COLO668 (cell line): Measurements from ENCODE around the gene BARX1.

Source experiments
- DNase-seq: peaks from one replicate; lab custom pipeline; 2025; ENCODE audit not compliant: unreplicated experiment; lab: John Stamatoyannopoulos, UW

Gene BARX1

DNA sequence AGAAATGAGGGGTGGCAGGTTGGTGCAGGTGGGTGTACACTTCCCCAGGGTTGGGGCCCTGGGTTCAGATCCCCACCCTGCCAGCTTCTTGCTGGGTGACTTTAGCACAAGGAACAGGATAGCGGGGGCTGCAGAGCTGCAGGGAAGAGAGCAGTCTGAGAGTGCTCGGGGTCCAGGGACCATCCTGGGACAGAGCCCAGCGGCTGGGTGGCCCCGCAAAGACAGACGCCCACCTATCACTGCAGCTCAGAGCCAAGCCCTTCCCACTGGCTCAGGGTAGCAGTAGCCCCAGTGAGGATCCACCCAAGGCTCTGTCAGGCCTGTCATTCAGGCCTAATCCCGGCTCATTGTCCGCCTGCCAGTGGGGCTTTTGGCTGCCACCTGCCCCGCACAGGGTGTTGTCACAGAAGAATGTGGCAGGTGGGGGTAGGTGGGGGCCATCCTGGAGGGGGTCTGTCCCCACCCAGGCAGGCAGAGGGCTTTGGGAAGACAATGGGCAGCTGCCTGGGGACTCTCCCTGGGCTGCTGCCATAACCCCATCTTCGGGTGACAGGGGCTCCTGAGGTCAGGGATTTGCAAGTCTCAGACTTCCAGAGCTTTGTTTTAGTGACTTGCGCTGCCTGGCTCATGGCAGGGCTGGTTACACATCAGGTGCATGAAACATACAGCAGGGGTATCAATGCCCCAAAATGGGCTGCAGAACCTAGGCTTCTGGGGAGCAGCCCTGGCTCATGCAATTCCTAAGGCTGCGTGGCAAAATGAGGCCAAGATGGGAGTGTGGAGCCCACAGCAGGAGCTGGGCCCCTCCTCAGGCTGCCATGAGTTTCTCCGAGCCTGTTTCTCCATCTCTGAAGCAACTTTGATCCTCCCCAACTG lies 52.1 kb downstream of the BARX1 start:
- no peak for DNase-seq

DNA sequence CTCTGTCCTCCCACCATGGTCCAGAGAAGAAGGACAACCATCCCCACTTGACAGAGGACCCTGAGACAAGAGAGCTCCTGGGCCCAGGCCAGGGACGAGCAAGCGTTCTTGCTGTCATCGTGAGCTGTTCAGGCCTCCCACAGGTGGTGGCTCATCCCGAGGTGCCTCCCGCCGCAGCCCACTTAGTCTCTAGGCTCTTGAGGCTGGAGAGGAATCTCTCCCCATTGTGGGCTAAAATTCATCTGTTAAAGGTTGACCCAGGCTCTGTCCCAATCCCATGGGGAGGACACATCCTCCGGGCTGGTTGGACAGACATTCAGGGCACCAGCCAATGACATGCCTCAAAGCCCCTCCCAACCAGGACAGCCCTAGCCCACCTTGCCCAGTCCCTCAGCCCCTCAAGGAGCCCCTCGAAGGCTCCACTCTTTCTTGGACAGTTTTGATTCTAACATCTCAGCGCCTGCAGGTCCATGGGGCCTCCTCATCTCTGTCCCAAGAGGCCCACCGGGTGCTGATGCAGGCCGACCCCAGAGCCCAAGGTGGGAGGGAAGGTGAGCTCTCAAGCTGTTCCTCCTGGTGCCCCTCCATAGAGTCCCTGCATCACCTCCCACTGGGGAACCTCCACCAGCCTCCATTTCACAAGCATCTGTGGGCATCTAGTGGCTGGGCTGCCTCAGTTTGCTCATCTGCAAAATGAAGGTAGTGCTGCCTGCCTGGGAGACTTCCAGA lies 52.9 kb downstream of the BARX1 start:
- DNase-seq, result no peak
